PC-9 (cell line): ENCODE data around the gene HOXC6. TPM values are rescaled to one million over a fixed set of nuclear protein-coding genes. Genes with fewer than 3 reads are reported as not detected.

Experiments used
- BruUV-seq: library from RNA; stranded (reverse); fragments of 400-500 nt; replicated peaks from 2 replicates; lab custom pipeline; 2021; lab: Mats Ljungman, UMichigan
- CTCF ChIA-PET: fragments of 300-600 bp; sonication (Branson Sonifier 250); formaldehyde crosslinking; loops from one replicate; lab custom pipeline; 2022; ENCODE audit warnings: antibody characterized with exemption; lab: Charles Lee
- POLR2A ChIA-PET: fragments of 300-600 bp; sonication (Branson Sonifier 250); formaldehyde crosslinking; loops from one replicate; lab custom pipeline; 2022; ENCODE audit warnings: antibody characterized with exemption; ENCODE audit not compliant: unreplicated experiment; lab: Charles Lee
- DNase-seq, 2 experiments: peaks; one replicate each; pipeline versions ENCODE4 v3.0.0 to v3.0.0-alpha.2; 2015 to 2022; ENCODE audit warnings: mixed read lengths in 1 of 2
- H2AFZ ChIP-seq: fragments of 200-600 bp; sonication (generic); 2 replicates; pipeline ENCODE4 v1.8.1; 2017; ENCODE audit warnings: antibody characterized with exemption
- H3F3A ChIP-seq: fragments of 200-600 bp; sonication (generic); 2 replicates; pipeline ENCODE4 v1.8.1; 2017; ENCODE audit warnings: antibody characterized with exemption, mild to moderate bottlenecking, low read depth; ENCODE audit not compliant: insufficient read depth
- H3K27ac ChIP-seq: fragments of 200-600 bp; sonication (generic); 2 replicates; pipeline ENCODE4 v1.6.1; 2016; ENCODE audit warnings: mixed run types
- H3K27me3 ChIP-seq: fragments of 200-600 bp; sonication (generic); 2 replicates; pipeline ENCODE4 v1.6.1; 2016; ENCODE audit warnings: low read depth, mixed run types; ENCODE audit not compliant: insufficient read depth
- H3K36me3 ChIP-seq: fragments of 200-600 bp; sonication (generic); 2 replicates; pipeline ENCODE4 v1.6.1; 2016; ENCODE audit warnings: low read depth, mixed run types
- H3K4me1 ChIP-seq: fragments of 200-600 bp; sonication (generic); replicated peaks from 2 replicates; pipeline ENCODE4 v1.6.1; 2016; ENCODE audit warnings: mixed run types; ENCODE audit not compliant: insufficient read depth
- H3K4me2 ChIP-seq: fragments of 200-600 bp; sonication (generic); 2 replicates; pipeline ENCODE4 v1.6.1; 2017; ENCODE audit warnings: mixed run types
- H3K4me3 ChIP-seq: fragments of 200-600 bp; sonication (generic); 2 replicates; pipeline ENCODE4 v1.6.1; 2016; ENCODE audit warnings: mixed run types
- H3K79me2 ChIP-seq: fragments of 200-600 bp; sonication (generic); 2 replicates; pipeline ENCODE4 v1.6.1; 2017; ENCODE audit warnings: low read depth, mixed run types
- H3K9me2 ChIP-seq: fragments of 200-600 bp; sonication (generic); 2 replicates; pipeline ENCODE4 v1.8.1; 2017; ENCODE audit warnings: mild to moderate bottlenecking; ENCODE audit not compliant: insufficient read depth
- H3K9me3 ChIP-seq: fragments of 200-600 bp; sonication (generic); 2 replicates; pipeline ENCODE4 v1.8.1; 2016; ENCODE audit warnings: low read depth; ENCODE audit not compliant: insufficient read depth
- H4K20me1 ChIP-seq: fragments of 200-600 bp; sonication (generic); 2 replicates; pipeline ENCODE4 v1.8.1; 2017; ENCODE audit not compliant: insufficient read depth
- CTCF ChIP-seq: fragments of 200-600 bp; sonication (generic); conservative IDR thresholded peaks from 2 replicates; pipeline ENCODE4 v1.6.1; 2017; ENCODE audit warnings: mixed run types, antibody characterized with exemption, mild to moderate bottlenecking, moderate library complexity
- EZH2 ChIP-seq: fragments of 200-600 bp; sonication (generic); IDR thresholded peaks from 2 replicates; pipeline ENCODE4 v1.8.0; 2017; ENCODE audit warnings: antibody characterized with exemption, low read depth
- intact Hi-C: fragments of 100-400 bp; cut with micrococcal nuclease; formaldehyde crosslinking; loops from one replicate; pipeline ENCODE4 v1.10.0; 2022; ENCODE audit not compliant: unreplicated experiment
- total RNA-seq: library from RNA; stranded (reverse); gene quantifications from 2 replicates; pipeline ENCODE4 v1.2.3, GENCODE V29; 2021

The HOXC6 gene
- total RNA-seq, 1 experiment from 2014 or later: 4.1 TPM

GRCh38 chr12:54035568-54036264, 7.5 kb downstream of the HOXC6 start:
- intact Hi-C loops: no loop called here
- Histone ChIP-seq H3K4me2 (no peak overlapping the region), H2AFZ (no peak overlapping the region), H3K79me2 (no peaks in the 10 kb centered on the region), H3K9me3 (no peaks in the 10 kb centered on the region), H3K27ac (no peak overlapping the region), H3K36me3 (no peaks in the 10 kb centered on the region), H3K27me3 (peaks cover 15% of the 10 kb centered on the region), H3K9me2 (no peaks in the 10 kb centered on the region), H3K4me3 (no peak overlapping the region), H3F3A (no peaks in the 10 kb centered on the region), H3K4me1 (0 out of 2 replicates have a peak, but pooled peaks cover 5% of the 10 kb centered on the region), H4K20me1 (no peaks in the 10 kb centered on the region)
- ChIA-PET CTCF (no interaction called here), POLR2A (no interaction called here)
- no peak for TF ChIP-seq EZH2
- no peak for TF ChIP-seq CTCF
- BruUV-seq: no TSS peak
- DNase-seq: no peak

- H3K36me3 ChIP-seq: no peaks in the 10 kb centered on the region
- H3F3A ChIP-seq: no peaks in the 10 kb centered on the region
- H3K9me3 ChIP-seq: no peaks in the 10 kb centered on the region
- intact Hi-C loops: no loop called here
- H3K27ac ChIP-seq: no peak overlapping the region
- ChIA-PET CTCF (no interaction called here), POLR2A (no interaction called here)
- no TSS peak for BruUV-seq
- DNase-seq: no peak
- no peaks in the 10 kb centered on the region for H3K79me2 ChIP-seq
- H2AFZ ChIP-seq: no peak overlapping the region
- no peak for TF ChIP-seq EZH2
- no peak for TF ChIP-seq CTCF
- H3K4me3 ChIP-seq: no peak overlapping the region
- no peaks in the 10 kb centered on the region for H4K20me1 ChIP-seq
- H3K4me1 ChIP-seq: 0 out of 2 replicates have a peak, but pooled peaks cover 5% of the 10 kb centered on the region
- no peaks in the 10 kb centered on the region for H3K9me2 ChIP-seq
- peaks cover 15% of the 10 kb centered on the region for H3K27me3 ChIP-seq
- H3K4me2 ChIP-seq: no peak overlapping the region
Observed at GRCh38 chr12:54036620-54037359, 8.6 kb downstream of the HOXC6 start.

GRCh38 chr12:54037360-54038283, 9.4 kb downstream of the HOXC6 start:
- H4K20me1 ChIP-seq: no peaks in the 10 kb centered on the region
- H3K4me2 ChIP-seq: no peak overlapping the region
- no peak overlapping the region for H3K4me3 ChIP-seq
- H3K27ac ChIP-seq: no peak overlapping the region
- POLR2A ChIA-PET: no interaction called here
- H3F3A ChIP-seq: no peaks in the 10 kb centered on the region
- no TSS peak for BruUV-seq
- CTCF ChIA-PET: no interaction called here
- H3K9me3 ChIP-seq: no peaks in the 10 kb centered on the region
- H3K4me1 ChIP-seq: 0 out of 2 replicates have a peak, but pooled peaks cover 5% of the 10 kb centered on the region
- no peaks in the 10 kb centered on the region for H3K36me3 ChIP-seq
- H3K79me2 ChIP-seq: no peaks in the 10 kb centered on the region
- H3K9me2 ChIP-seq: no peaks in the 10 kb centered on the region
- no peak for TF ChIP-seq EZH2
- TF ChIP-seq CTCF: no peak
- DNase-seq: no peak
- H3K27me3 ChIP-seq: peaks cover 17% of the 10 kb centered on the region
- H2AFZ ChIP-seq: no peak overlapping the region
- intact Hi-C loops: no loop called here
